Measurements from ENCODE around the gene ZDHHC12.
A peak's percentile ranks its signal among the peaks of the same experiment; 100 is the strongest.
"Not testable (repeated sequence)": the region's sequence is repeated elsewhere in the genome, so short reads cannot be mapped to it uniquely, and the experiment has no call there.

ZDHHC12 gene

DNA sequence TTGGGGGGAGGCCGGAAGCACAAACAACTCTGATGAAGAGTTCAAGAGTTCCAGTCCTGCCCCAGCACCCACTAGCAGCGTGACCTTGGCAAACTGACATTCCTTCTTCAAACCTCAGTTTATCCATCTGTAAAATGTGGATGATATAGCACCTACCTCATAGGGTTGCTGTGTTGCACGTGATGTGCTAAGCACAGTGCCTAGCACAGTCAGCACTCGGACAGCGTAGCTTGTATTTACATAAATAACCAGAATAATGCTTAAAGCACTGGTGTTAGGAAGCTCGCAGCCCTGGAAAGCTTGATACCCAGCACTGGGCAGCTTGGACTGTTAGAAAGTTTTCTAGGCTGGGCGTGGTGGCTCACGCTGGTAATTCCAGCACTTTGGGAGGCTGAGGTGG lies 16.5 kb downstream of the ZDHHC12 start:
- DNase-seq (ENCODE audit: low read depth, low spot score): no peak

DNA sequence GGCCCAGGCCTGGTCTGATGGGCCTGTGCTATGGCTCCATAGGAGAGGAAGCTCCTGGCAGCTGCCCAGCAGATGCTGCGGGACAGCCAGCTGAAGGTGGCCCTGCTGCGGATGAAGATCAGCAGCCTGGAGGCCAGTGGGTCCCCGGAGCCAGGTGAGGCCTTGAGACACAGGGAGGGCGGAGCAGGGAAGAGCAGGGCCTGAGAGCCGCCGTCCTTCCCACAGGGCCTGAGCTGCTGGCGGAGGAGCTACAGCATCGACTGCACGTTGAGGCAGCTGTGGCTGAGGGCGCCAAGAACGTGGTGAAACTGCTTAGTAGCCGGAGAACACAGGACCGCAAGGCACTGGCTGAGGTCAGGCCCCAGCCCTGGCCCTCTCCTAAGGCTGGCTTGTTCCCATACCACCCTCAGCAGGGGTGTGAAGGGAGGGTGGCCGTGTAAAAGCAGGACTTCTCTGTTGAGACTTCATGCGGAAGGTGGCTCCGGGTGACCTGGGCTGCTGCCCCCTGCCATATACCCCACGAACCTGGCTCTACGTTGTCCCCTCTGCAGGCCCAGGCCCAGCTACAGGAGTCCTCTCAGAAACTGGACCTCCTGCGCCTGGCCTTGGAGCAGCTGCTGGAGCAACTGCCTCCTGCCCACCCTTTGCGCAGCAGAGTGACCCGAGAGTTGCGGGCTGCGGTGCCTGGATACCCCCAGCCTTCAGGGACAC lies 17.1 kb downstream of the ZDHHC12 start:
- no peak for DNase-seq (ENCODE audit: low read depth, low spot score)

DNA sequence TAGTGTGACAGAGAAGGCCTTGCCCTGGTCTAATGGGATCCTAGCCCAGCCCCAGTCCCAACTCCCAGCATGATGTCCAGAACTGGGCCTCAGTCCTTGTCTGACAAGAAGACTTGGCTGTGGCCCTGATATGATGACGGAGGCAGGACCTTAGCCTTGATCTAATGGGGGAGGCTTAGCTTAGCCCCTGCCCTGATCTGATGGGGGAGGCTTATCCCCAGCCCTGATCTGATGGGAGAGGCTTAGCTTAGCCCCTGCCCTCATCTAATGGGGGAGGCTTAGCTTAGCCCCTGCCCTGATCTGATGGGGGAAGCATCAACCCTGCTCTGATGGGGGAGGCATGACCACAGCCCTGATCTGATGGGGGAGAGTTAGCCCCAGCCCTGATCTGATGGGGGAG lies 17.9 kb downstream of the ZDHHC12 start:
- no peak for DNase-seq (ENCODE audit: low read depth, low spot score)

DNA sequence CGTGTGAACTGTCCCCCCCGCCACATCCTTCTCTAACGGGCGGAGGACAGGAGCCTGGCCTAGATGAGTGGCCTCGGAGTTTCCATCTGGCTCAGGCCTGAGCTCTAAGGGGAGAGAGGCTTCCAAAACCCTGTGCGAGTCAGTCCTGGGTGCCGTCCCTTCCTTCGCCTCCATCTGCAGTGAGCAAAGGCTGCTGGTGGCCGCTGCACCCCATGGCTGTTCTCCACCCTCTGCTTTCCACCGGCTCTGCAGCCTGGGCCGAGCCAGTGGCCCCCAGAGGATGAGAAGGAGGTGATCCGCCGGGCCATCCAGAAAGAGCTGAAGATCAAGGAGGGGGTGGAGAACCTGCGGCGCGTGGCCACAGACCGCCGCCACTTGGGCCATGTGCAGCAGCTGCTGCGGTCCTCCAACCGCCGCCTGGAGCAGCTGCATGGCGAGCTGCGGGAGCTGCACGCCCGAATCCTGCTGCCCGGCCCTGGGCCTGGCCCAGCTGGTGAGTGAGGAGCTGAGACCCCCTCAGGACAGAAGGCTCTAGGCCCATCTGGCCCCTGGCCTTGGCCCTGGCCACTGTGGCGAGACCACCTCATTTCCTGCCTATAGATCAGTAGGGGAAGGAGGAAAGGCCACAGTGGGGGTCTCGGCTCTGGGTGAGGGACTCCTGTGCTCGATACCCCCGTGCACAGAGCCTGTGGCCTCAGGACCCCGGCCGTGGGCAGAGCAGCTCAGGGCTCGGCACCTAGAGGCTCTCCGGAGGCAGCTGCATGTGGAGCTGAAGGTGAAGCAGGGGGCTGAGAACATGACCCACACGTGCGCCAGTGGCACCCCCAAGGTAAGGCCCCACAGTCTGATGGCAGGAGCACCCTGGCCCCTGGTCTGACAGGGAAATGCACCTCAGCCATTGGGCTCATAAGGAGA lies 18.6 kb downstream of the ZDHHC12 start:
- no peak for DNase-seq (ENCODE audit: low read depth, low spot score)

DNA sequence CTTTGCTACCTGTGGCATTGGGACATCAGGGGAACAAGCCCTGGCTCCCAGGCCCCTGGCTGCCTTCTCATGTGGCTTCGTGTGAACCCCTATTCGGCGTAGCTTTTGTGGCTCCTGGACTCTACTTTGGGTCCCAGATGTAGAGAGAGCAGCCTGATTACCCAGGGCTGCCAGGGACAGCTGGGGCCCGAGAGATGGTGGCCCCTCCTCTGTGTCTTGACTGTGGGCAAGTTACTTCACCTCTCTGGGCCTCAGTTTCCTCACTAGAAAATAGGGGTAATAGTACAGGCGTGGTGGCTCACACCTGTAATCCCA lies 19.6 kb downstream of the ZDHHC12 start:
- DNase-seq (ENCODE audit: low read depth, low spot score): no peak

DNA sequence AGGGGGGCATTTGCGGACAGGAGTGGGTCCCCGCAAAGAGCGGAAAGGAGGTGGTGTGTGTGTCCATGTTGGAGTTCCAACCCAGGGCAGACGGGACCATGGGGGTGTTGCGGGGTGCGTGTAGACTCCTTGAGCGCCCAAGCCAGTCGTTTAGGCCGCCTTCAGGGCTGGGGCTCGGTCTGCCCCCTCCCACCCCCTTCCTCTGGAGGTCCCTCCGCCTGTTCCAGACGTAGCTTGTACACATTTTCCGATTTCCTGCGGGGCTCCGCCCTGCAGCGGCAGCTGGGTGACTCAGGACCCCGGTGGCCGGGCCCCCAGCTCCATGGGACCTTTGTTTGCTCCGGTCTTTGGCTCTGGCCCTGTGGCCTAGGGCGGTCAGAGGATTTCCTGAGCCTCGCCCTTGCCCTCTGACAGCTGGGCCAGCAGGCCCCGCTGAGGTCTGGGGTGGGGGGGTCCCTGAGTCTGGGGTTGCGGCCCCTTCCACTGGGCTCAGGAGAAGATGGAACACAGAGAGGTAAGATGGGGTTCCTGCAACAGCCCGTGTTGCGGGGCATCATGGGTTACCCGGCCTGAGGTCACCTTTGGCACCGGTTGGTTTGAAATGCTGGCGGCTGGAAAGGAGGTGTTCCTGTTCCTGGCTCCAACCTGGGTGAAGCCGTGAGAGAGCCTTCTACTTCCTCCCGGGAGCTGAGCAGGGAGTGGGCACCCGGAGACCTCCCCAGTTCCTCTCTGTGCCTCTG lies 20.1 kb downstream of the ZDHHC12 start:
- DNase-seq (ENCODE audit: low read depth, low spot score): no peak

DNA sequence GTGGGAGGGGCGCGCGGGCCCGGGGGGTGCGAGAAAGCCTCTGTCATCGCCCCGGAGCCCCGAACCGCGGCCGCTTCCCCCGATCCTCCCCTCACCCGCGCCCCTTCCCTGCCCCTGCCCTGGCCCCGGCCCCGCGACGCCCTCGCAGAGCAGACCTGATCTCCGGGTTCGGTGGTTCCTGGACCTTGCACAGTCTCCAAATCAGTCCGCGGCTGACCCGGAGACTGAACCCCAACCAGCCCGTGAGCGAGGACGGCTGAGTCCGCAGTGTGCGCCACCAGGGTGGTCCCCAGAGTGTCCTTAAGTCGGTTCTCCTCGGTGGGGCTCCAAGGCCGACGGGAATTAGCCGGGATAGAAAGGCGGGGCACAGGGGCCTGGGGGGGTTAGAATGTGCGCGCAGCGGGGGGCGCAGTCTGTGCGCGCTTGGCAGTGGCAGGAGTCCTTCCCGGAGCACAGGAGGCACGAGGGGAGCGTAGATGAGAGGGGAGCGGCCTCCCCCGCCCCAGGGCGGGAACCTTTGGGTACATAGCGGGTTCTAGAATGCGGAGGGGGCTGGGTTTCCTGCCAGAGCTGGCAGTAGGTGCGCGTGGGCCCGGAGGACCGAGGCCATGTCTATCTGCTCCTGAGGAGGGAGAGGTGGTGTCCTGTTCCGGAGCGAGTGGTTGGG lies 20.8 kb downstream of the ZDHHC12 start:
- peak; percentile 63 for DNase-seq (ENCODE audit: low read depth, low spot score)

DNA sequence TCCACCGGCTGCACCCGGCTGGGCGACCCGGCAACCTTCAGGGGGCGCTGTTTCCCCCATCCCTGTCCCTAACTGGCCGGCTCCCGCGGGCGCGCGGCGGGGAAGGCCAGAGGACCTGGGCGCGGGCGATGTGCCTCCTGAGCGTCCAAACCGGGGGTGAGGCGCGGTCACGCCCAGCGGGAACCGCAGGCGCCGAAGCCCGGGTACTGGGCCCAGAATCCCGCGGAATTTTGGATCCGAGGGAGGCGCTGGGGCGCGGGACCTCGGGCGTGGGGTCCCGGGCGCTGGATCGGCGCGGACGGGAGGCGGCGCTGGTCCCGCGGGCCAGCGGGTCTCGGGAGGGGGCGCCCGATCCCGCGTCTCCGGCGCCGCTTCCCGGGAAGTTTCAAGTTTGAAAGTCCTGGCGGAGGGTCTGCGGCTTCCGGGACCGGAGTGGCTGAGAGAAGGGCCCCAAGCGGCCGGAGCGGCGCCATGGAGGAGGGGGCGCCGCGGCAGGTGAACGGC lies 21.4 kb downstream of the ZDHHC12 start, which contains the start of gene PKN3:
Gene PKN3 (plus strand): TSS at position 59 of the 504 bp plus-strand sequence. CDS start 413 bp downstream, at position 472.
- DNase-seq (ENCODE audit: low read depth, low spot score): peak; percentile 96

DNA sequence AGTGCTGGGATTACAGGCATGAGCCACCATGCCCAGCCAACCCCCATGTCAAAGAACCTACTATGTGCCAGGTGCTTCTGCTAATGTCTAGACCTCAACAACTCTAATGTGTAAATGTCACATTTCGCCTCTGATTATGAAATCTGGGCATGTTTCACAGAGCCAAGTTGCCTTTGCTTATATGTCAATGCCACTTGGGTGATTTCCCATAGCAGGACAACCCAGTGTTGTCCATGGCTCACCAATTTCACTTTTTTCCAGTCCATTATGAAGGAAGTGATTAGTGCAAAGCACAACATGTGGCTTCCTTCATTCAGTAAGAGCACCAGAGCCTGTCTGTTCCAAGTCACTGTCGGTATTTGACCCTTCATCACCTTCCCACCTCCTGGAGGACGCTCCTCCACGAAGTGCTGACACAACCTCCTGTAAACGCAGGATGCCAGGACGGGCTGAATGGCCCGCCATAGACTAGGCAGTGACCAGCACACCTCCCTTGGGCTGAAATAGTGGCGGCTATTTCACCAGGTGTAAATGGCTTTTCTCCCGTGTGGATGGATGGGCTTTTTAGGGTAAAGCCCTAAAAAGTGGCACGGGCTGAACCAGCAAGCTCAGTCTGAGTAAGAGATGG lies 22.6 kb downstream of the ZDHHC12 start:
- DNase-seq (ENCODE audit: low read depth, low spot score): peak; percentile 68

DNA sequence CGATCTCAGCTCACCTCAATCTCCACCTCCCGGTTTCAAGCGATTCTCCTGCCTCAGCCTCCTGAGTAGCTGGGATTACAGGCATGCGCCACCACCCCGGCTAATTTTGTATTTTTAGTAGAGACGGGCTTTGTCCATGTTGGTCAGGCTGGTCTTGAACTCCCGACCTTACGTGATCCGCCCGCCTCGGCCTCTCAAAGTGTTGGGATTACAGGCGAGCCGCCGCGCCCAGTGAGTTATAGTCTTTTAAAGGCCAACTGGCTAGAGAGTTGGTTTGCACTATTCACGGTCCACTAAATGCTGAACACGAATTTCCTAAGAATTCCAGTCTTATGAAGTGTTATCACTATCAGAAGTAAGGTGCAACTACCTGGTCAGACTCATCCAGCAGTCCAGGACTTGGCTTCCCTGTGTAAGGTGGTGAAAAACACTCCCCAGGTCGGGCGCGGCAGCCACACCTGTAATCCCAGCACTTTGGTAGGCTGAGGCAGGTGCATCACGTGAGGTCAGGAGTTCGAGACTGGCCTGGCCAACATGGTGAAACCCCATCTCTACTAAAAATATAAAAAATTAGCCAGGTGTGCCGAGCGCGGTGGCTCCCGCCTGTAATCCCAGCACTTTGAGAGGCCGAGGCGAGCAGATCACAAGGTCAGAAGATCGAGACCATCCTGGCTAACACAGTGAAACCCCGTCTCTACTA lies 24.7 kb downstream of the ZDHHC12 start:
- not testable (repeated sequence) for DNase-seq (ENCODE audit: low read depth, low spot score)

DNA sequence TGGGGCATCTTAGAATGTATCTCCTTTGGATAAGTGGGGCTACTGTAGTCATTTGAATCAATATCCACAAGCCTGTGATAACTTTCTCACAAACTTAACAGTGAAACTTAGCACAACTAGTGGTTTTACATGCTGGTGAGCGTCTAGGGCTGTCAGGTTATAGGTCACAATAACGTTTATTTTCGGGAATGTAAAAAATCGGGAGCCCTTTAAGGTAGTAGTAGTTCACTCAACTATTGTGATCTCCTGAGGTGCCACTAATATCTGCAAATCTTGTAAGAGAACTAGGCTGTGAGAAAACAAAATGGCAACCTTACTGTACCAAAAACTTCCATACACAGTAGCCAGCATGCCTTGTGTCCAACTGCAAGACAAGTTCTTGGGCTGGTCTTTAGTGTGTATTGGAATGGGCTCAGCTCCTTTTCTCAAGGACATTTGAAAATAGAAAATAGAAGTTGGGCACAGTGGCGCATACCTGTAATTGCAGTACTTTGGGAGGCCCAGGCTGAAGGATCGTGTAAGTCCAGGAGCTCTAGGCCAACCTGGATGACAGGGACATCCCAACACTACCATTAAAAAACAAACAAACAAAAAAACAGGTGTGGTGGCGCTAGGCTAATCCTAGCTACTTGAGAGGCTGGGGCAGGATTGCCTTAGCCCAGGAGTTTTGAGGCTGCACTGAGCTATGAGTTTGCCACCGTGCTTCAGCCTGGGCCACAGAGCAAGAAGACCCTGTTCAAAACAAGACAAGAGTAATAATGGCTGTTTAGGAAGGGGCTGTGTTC lies 26.8 kb downstream of the ZDHHC12 start:
- DNase-seq (ENCODE audit: low read depth, low spot score): no peak

DNA sequence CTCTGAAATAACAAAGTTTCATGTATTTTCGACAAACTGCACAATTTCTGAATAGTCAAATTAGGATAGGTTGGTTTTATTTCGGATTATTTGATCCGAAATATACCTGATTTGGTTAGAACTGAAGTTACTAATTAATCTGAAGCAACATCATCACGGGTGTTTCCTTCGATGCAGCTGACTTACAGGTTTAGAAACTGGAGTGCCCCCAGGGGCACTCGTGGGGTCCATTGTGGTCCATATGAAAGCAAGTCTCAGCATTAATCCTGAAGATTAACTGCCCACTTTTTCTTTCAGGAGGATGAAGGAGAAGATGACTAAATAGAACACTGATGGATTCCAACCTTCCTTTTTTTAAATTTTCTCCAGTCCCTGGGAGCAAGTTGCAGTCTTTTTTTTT lies 29.6 kb downstream of the ZDHHC12 start:
- no peak for DNase-seq (ENCODE audit: low read depth, low spot score)

DNA sequence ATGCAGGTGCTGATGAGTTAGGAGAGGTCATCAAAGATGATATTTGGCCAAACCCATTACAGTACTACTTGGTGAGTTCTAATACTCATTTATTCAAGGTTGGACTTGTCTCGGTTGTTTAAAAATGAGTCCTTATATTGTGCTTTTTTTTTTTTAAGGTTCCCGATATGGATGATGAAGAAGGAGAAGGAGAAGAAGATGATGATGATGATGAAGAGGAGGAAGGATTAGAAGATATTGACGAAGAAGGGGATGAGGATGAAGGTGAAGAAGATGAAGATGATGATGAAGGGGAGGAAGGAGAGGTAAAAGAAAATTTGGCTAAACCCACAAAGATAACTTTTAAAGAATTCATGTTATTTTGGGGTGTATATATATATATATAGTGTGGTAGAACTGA lies 30.2 kb downstream of the ZDHHC12 start:
- not testable (repeated sequence) for DNase-seq (ENCODE audit: low read depth, low spot score)

DNA sequence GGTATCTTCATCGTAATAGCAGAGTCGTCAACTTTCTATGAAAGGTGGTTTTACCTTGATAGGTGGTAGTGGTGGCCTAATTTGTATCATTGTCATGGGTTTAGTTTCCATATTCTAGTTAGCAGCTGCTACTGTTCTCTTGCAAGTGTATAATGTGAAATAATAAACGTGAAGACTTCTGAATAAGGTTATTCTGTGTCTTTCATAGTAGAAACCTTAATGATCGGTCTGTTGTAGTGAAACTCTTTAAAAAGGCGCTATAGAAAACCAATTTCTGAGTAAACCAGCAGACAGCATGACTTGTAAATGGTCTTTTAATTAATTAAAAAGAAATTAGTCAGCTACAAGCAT lies 33.3 kb downstream of the ZDHHC12 start:
- no peak for DNase-seq (ENCODE audit: low read depth, low spot score)

DNA sequence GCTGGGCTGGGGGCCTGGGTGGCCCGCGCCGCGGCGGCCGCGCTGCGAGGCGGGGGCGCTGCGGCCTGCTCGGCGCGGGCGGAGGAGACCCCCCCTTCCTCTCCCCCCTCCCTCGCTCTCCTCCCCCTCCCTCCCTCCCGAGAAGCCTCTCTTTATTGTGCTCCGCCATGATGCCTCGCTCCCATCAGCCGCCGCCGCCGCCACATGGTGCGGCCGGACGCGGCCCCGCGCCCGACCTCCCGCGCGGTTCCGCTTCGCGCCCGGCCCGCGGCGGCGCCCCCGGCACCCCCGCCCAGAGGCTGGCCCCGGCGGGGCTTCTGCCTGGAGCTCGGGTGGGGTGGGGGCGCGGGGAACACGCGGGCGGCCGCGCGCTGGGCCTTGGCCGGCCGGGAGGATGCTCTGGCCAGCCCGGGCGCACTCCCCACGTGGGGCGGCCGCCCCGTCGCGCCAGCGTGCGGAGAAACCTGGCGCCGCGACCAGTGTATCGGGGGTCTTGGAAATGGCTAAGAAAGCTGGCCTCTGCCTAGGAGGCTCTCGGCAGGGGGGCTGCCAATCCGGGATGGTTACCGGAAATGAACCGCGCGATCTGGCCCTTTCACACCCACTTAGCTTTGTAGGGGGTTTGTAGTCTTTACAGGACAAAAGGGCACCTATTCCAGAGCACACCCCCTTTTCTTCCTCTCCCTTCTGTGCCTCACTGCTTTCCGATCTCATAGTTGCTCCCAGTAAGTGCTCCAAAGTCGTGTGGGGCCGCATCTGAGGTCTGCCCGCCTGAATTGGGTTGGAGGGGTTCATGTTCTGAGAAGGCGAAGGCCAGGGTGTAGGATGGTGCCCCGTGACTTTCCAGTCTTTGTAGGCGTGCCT lies 33.9 kb downstream of the ZDHHC12 start:
- DNase-seq (ENCODE audit: low read depth, low spot score): peak; percentile 49

DNA sequence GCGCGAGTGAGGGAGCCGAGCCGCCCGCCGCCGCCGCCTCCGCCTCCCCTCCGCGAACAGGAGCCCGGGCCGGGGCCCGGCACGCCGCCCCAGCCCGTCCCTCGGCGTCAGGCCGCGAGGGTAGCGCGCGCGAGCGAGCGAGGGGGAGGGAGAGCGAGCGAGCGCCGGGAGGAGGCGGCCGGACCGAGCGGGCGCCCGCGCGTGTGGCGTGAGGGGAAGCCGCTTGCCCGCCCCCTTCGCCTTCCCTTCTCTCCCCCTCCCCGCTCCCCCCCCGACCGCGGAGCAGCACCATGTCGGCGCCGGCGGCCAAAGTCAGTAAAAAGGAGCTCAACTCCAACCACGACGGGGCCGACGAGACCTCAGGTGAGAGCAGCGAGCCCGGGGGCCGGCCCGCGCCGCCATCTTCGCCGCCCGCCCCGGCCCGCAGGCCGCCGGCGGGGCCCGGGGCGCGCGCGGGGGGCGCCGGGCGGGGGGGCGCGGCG lies 34.6 kb downstream of the ZDHHC12 start:
- DNase-seq (ENCODE audit: low read depth, low spot score): no peak

DNA sequence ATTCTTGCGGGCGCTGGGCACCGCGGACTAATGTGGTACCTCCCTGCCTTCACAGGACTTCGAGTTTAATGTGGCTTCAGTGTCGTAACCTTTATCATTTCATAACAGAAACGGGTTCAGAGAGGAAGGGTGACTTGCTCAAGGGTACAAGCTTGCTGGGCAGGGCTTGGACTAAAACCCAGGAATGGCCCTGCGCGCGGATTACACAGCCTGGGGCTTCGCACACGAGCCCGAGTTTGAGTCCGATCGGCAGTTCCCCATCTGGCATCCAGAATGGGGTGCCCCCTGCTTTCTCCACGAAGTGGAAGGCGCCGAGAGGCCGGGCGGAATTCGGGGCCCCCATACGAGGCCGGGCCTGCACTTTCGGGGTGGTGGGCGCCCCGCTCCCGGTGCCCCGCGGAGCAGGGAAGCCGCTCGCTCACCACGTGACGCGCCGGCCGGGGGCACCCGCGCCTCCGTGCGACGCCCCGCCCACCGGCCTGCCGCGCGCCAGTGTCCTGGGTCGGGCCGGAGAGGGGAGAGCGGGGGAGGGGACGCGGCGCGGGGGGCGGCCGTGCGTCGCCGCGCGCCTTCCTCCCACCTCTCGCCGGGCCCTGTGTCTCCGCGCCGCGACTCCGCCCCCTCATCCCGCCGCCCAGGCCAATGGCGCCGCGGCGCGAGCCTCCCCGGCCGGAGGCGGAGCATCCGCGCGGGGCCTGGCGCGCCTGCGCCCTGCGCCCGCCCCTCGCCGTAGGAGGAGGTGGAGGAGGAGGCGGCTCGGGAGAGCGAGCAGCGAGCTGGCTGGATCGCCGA lies 35.2 kb downstream of the ZDHHC12 start, which contains the start of gene SET:
Gene SET (plus strand): TSS at position 722 of the 792 bp plus-strand sequence. CDS start 361 bp downstream, outside the sequence.
- DNase-seq (ENCODE audit: low read depth, low spot score): peak; percentile 89

DNA sequence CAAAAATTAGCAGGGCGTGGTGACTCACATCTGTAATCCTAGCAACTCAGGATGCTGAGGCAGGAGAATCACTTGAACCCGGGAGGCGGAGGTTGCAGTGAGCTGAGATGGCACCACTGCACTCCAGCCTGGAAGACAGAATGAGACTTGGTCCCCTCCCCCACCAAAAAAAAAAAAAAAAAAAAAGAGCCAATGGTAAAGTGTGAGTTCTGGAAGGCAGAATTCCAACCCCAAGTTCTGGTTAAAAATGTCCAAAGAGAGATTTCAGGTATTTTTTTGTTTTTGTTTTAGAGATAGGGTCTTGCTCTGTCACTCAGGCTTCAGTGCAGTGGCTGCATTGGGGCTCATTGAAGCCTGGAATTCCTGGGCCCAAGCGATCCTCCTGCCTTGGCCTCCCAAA lies 36.5 kb downstream of the ZDHHC12 start:
- peak; percentile 30 for DNase-seq (ENCODE audit: low read depth, low spot score)

Measured in ELF-1 (cell line).